Peyer's patch (tissue), 4 donors: ENCODE data around the gene PTPN6. TPM values are rescaled to one million over a fixed set of nuclear protein-coding genes. Genes with fewer than 3 reads are reported as not detected.

Experiments used
- DNase-seq, 3 donors: peaks; one replicate each; pipeline ENCODE4 v3.0.0-alpha.2; 2017 to 2019
- H3K27ac ChIP-seq, 4 donors: fragments of 200-600 bp; sonication (generic); one replicate each; pipeline ENCODE4 v1.5.1; 2016 to 2019
- H3K27me3 ChIP-seq, 2 donors: fragments of 200-600 bp; sonication (generic); one replicate each; pipeline ENCODE4 v1.5.1; 2019
- H3K36me3 ChIP-seq, 3 donors: fragments of 200-600 bp; sonication (generic); one replicate each; pipeline ENCODE4 v1.5.1; 2016 to 2019
- H3K4me1 ChIP-seq, 4 donors: fragments of 200-600 bp; sonication (generic); one replicate each; pipeline ENCODE4 v1.5.1; 2016 to 2019
- H3K4me3 ChIP-seq, 4 donors: fragments of 200-600 bp; sonication (generic); 1 replicate in 3 of 4; 2 replicates in 1 of 4; pipeline ENCODE4 v1.5.1; 2016 to 2019; ENCODE audit warnings: mild to moderate bottlenecking in 1 of 4
- H3K9me3 ChIP-seq, 4 donors: fragments of 200-600 bp; sonication (generic); one replicate each; pipeline ENCODE4 v1.5.1; 2016 to 2019; ENCODE audit warnings: mild to moderate bottlenecking in 1 of 4
- CTCF ChIP-seq, 6 experiments: fragments of 450-650 bp in 4 of 6; fragments of 200-600 bp in 2 of 6; sonication (generic) in 1 of 6; IDR thresholded peaks; one replicate each; pipeline ENCODE4 v1.5.1; 2017 to 2019; ENCODE audit warnings: antibody characterized with exemption in 6 of 6, mild to moderate bottlenecking in 3 of 6, moderate library complexity in 1 of 6
- POLR2A ChIP-seq, 2 donors: fragments of 450-650 bp; IDR thresholded peaks; one replicate each; pipeline ENCODE4 v1.5.1; 2017; ENCODE audit warnings: antibody characterized with exemption in 2 of 2, mild to moderate bottlenecking in 2 of 2, moderate library complexity in 2 of 2
- total RNA-seq, 4 donors: library from RNA; depleted of rRNA; stranded (reverse); fragments of >200 nt; gene quantifications; one replicate each; pipeline ENCODE4 v1.1.0, GENCODE V29; 2016

The PTPN6 gene
- total RNA-seq, 4 donors from 2014 or later: 41.6 to 183 (median 44.4) TPM

- Histone ChIP-seq H3K27ac (peak overlapping the region in 3 of 4 donors; percentile 90 to 97 (median 96)), H3K4me3 (no peak overlapping the region), H3K27me3 (no peaks in the 10 kb centered on the region), H3K9me3 (no peaks in the 10 kb centered on the region), H3K4me1 (peaks cover 13 to 46% (median 25%) of the 10 kb centered on the region in 4 donors), H3K36me3 (peaks cover 0 to 13% (median 0%) of the 10 kb centered on the region in 3 donors)
- DNase-seq: peak in 1 of 3 donors; percentile 49
- TF ChIP-seq CTCF (IDR thresholded peaks at IDR 0.05): no peak
- TF ChIP-seq POLR2A (IDR thresholded peaks at IDR 0.05): no peak
Observed at GRCh38 chr12:6942331-6942665, 8.9 kb upstream of the PTPN6 start.

GRCh38 chr12:6943389-6943721 lies 7.8 kb upstream of the PTPN6 start:
- H3K9me3 ChIP-seq: no peaks in the 10 kb centered on the region
- peaks cover 0 to 13% (median 0%) of the 10 kb centered on the region in 3 donors for H3K36me3 ChIP-seq
- DNase-seq: peak; percentile 71 to 94 (median 86)
- H3K4me1 ChIP-seq: peaks cover 11 to 46% (median 22%) of the 10 kb centered on the region in 4 donors
- no peaks in the 10 kb centered on the region for H3K27me3 ChIP-seq
- H3K4me3 ChIP-seq: peak overlapping the region; percentile 48 to 69 (median 60)
- TF ChIP-seq CTCF (IDR thresholded peaks at IDR 0.05): no peak
- TF ChIP-seq POLR2A (IDR thresholded peaks at IDR 0.05): no peak
- H3K27ac ChIP-seq: peak overlapping the region; percentile 90 to 97 (median 94)

- TF ChIP-seq CTCF (IDR thresholded peaks at IDR 0.05) (peak in 1 of 6 experiments; percentile 7), POLR2A (IDR thresholded peaks at IDR 0.05) (peak; percentile 86 to 97)
- peak within 1 kb of the TSS; percentile 90 to 97 (median 94) for H3K27ac ChIP-seq
- H3K4me3 ChIP-seq: peak within 1 kb of the TSS; percentile 48 to 69 (median 60)
- H3K36me3 ChIP-seq: peaks cover 0 to 13% (median 0%) of the 10 kb centered on the region in 3 donors
- H3K4me1 ChIP-seq: peaks cover 8 to 41% (median 20%) of the 10 kb centered on the region in 4 donors
- H3K27me3 ChIP-seq: no peaks in the 10 kb centered on the region
- peak; percentile 69 to 87 (median 80) for DNase-seq
- no peaks in the 10 kb centered on the region for H3K9me3 ChIP-seq
Observed at GRCh38 chr12:6943722-6944380, 7.3 kb upstream of the PTPN6 start, which contains the start of the genes C12orf57 and RNU7-1. TSS of gene C12orf57 (plus strand) at chr12:6944022. CDS start at chr12:6944122, 100 bp downstream. TSS of gene RNU7-1 (plus strand) at chr12:6943816.

GRCh38 chr12:6944381-6945186 lies 6.6 kb upstream of the PTPN6 start:
- TF ChIP-seq POLR2A (IDR thresholded peaks at IDR 0.05): peak; percentile 8 to 48
- peak; percentile 81 to 98 (median 93) for TF ChIP-seq CTCF (IDR thresholded peaks at IDR 0.05)
- Histone ChIP-seq H3K9me3 (no peaks in the 10 kb centered on the region), H3K4me3 (peak overlapping the region; percentile 48 to 69 (median 60)), H3K27ac (peak overlapping the region; percentile 90 to 97 (median 94)), H3K36me3 (peaks cover 0 to 13% (median 0%) of the 10 kb centered on the region in 3 donors), H3K27me3 (no peaks in the 10 kb centered on the region), H3K4me1 (peaks cover 8 to 33% (median 22%) of the 10 kb centered on the region in 4 donors)
- peak; percentile 93 to 97 (median 96) for DNase-seq

GRCh38 chr12:6945613-6946012 lies 5.5 kb upstream of the PTPN6 start:
- Histone ChIP-seq H3K4me1 (peaks cover 8 to 33% (median 28%) of the 10 kb centered on the region in 4 donors), H3K27me3 (no peaks in the 10 kb centered on the region), H3K36me3 (peaks cover 0 to 12% (median 0%) of the 10 kb centered on the region in 3 donors), H3K9me3 (no peaks in the 10 kb centered on the region), H3K4me3 (peak overlapping the region in 3 of 4 donors; percentile 48 to 67 (median 55)), H3K27ac (peak overlapping the region; percentile 90 to 97 (median 94))
- DNase-seq: no peak
- TF ChIP-seq CTCF (IDR thresholded peaks at IDR 0.05): no peak
- no peak for TF ChIP-seq POLR2A (IDR thresholded peaks at IDR 0.05)
